GM12872 (cell line): ENCODE measurements around the gene ATG2B.

Experiments used
- TF ChIP-seq, protein P1 (sequence below): IDR thresholded peaks from 3 replicates; pipeline ENCODE4 v1.5.1; 2011; ENCODE audit warnings: low read depth, mild to moderate bottlenecking, low read length, moderate library complexity; ENCODE audit not compliant: insufficient read depth

Gene ATG2B

DNA sequence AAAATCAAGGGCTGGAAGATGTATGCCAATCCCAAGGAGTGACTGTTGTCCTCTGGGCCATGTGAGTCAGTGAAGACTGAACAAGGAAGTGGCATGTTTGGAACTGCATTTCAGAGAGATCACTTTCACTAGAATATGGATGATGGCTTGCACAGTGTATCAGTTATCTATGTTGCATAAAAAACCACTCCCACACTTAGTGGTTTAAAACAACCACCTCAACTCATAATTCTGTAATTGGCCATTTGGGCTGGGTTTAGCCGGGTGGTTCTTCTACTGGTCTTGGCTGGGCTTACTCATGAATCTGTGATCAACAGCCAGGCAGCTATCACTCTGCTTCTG, 91.7 kb downstream of the ATG2B start:
- TF ChIP-seq, protein P1, sequence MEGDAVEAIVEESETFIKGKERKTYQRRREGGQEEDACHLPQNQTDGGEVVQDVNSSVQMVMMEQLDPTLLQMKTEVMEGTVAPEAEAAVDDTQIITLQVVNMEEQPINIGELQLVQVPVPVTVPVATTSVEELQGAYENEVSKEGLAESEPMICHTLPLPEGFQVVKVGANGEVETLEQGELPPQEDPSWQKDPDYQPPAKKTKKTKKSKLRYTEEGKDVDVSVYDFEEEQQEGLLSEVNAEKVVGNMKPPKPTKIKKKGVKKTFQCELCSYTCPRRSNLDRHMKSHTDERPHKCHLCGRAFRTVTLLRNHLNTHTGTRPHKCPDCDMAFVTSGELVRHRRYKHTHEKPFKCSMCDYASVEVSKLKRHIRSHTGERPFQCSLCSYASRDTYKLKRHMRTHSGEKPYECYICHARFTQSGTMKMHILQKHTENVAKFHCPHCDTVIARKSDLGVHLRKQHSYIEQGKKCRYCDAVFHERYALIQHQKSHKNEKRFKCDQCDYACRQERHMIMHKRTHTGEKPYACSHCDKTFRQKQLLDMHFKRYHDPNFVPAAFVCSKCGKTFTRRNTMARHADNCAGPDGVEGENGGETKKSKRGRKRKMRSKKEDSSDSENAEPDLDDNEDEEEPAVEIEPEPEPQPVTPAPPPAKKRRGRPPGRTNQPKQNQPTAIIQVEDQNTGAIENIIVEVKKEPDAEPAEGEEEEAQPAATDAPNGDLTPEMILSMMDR: no peak

- TF ChIP-seq, protein P1: no peak
Measured at GRCh38 chr14:96270565-96271420, 92.3 kb downstream of the ATG2B start.

DNA sequence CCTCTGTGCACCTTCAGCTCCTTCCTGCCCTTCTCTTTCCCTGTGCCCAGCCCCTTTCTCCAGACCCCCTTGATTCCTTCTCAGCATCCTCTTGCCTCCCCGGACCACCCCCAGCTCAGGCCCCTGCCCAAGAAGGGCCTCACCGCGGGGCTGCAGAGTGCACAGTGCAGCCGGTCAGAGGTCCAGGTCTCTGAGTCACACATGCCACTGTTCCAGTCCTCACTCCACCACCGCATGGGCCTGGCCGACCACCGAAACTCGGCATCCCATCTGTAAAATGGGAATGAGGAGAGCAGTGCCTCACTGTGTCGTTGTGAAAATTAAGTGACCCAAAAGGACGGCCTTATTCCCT, 93.8 kb downstream of the ATG2B start:
- TF ChIP-seq, protein P1: no peak

DNA sequence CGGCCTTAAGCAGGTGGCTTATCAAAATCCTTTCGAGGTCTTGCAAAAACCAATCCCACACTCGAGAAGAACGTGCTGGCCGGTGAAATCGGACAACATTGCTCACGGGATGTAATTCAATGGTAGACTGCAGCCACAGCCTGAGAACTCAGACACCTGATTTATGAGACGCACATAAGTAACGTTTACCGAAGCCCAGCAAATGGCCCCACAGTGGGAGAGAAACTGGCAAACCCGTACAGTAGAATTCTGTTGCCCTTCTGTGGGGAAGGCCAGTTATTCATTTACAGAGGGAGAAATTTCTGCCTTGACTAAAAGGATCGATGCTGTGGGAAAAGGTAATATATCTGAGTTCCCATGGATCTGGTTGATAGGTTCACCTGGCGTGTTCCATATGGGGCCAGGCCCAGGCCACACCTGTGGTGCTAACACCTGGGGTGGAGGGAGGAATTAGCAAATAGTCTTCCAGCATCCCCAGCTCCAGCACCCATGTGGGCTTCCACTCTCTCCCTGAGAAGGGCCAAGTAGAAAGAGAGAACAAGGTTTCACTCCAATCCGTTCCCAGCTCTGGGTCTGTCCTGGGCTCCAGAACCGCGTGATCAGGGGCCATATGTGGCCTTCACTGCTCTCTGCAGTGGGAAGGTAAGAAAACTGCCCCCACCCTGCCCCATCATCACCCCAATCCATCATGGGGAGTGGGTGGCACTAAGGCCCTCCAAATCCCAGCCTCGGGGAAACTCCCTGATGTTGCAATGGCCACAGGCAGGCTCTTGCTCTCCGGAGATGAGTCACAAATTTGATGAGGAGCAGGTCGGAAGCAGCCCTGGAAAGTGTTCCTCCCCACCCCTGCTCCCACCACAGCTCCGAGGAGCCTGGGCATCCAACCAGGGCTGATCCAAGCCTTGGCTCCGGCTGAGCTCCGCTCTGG, 94.4 kb downstream of the ATG2B start:
- TF ChIP-seq, protein P1: no peak

DNA sequence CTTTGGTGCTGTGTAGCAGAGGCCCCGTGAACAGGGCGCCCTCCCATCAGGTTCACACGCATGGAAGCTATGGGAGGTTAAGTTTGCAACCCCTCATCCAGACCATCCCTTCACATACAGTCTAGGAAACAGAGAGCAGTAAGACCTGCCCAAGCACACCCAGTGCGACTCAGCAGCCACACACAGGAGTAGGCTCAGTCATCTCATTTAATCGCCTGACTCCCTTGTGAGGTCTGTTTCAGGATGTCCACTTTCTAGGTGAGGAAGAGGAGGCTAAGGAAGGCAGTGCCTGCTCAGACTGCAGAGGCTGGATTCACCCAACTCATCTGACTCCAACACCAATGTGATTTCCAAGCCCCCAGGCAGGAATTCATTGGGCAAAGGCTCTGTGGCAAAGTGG, 95.2 kb downstream of the ATG2B start:
- TF ChIP-seq, protein P1: no peak

- TF ChIP-seq, protein P1: no peak
Measured at GRCh38 chr14:96267336-96267735, 95.8 kb downstream of the ATG2B start.

GRCh38 chr14:96265383-96266095, 97.6 kb downstream of the ATG2B start:
- TF ChIP-seq, protein P1: no peak
